GM12864 (cell line): ENCODE measurements around the gene CPLX1.

Source experiments
- DNase-seq: peaks from one replicate; pipeline ENCODE4 v3.0.0-alpha.2; 2011; ENCODE audit warnings: low read depth
- H3K4me3 ChIP-seq: 2 replicates; pipeline ENCODE4 v1.5.1; 2011; ENCODE audit warnings: mild to moderate bottlenecking, low read depth, low read length, control low read depth
- TF ChIP-seq, protein P1 (sequence below): IDR thresholded peaks from 2 replicates; pipeline ENCODE4 v1.5.1; 2011; ENCODE audit warnings: low read depth, mild to moderate bottlenecking, moderate library complexity, low read length, control low read depth, inconsistent platforms; ENCODE audit errors: missing control alignments

The CPLX1 gene

DNA sequence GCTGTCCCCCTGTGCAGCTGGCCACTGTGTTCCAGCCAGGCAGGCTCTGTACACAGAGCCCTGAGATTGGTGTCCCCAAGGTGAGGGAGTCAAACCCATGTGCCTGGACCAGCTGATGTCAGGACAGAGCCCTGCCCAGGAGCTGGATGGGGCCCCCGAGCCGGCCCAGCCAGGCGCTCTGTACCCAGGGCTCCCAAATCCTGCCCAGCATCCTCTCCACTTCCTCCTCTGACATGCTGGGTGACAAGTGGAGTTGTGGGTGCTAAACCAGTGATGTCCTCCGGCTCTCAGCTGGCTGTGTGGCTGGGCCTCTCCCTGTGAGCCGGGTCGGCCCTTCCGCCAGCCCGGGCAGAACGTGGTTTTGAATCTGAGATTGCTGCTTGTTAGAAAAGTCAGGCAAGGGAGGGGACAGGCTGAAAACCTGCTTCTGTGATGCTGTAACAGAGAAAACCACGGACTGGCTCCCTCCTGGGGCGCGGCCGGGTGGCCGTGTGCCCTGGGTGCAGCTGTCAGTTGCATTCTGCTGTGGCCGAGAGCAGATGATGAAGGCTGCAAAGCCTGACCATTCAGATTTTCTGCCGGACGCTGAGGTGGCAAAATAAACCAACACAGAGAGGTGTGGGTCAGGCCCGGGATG lies 7.9 kb upstream of the CPLX1 start:
- DNase-seq = no peak
- no peak overlapping the region for H3K4me3 ChIP-seq
- TF ChIP-seq, protein P1, sequence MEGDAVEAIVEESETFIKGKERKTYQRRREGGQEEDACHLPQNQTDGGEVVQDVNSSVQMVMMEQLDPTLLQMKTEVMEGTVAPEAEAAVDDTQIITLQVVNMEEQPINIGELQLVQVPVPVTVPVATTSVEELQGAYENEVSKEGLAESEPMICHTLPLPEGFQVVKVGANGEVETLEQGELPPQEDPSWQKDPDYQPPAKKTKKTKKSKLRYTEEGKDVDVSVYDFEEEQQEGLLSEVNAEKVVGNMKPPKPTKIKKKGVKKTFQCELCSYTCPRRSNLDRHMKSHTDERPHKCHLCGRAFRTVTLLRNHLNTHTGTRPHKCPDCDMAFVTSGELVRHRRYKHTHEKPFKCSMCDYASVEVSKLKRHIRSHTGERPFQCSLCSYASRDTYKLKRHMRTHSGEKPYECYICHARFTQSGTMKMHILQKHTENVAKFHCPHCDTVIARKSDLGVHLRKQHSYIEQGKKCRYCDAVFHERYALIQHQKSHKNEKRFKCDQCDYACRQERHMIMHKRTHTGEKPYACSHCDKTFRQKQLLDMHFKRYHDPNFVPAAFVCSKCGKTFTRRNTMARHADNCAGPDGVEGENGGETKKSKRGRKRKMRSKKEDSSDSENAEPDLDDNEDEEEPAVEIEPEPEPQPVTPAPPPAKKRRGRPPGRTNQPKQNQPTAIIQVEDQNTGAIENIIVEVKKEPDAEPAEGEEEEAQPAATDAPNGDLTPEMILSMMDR = no peak

DNA sequence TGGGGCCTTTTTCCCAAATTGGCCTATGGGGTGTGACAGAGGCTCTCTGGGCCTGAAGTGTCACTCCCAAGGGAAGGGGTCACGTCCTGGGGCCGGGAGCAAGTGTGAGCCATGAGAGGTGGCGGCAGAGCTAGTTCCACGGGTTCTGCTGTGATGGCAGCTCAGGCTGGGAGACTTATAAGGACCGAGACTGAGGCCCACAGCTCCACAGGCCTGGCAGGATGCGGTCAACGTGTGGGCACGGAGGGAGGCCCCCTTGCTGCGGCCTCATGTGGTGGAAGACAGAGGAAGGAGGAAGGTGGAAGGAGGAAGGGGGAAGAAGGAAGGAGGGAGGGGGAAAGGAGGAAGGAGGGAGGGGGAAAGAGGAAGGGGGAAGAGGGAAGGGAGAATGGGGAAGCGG lies 7.2 kb upstream of the CPLX1 start:
- TF ChIP-seq, protein P1 = no peak
- DNase-seq = no peak
- no peak overlapping the region for H3K4me3 ChIP-seq

DNA sequence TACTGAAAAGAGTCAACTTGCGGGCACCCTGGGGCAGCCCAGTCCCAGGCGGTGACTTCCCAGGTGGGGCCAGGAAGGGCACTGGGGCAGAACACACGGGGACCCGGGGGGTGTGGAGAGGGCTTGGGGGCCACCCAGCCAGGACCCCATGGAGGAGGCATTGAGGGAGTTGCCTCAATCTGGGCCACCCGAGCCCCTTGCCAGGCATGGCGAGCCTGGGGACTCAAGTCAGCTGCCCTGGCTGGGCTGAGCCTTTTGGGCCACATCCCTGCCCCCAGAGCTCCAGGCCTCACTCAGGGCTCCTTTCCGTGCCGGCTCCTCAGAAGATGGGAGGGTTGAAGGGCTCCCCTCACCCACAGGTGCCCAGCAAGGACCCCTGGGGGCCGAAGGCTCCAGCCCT lies 6.6 kb upstream of the CPLX1 start:
- DNase-seq = no peak
- TF ChIP-seq, protein P1 = no peak
- H3K4me3 ChIP-seq = no peak overlapping the region

DNA sequence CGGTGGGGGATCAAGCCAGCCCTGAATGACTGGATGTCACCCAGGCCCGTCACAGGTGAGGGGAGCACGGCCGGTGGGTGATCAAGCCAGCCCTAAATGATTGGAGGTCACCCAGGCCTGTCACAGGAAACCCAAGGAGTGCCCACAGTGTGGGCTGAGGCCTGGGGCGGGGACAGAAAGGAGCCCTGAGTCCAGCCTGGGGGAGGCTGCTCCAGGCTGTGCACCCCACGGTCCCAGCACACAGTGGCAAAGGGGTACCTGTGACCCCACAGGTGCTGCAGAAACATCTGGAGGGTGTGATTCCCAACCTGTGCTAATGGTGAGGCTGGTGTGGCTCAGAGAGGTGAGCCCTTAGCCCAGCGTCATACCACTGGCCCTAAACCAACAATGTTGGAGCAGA lies 6.2 kb upstream of the CPLX1 start:
- TF ChIP-seq, protein P1 = no peak

DNA sequence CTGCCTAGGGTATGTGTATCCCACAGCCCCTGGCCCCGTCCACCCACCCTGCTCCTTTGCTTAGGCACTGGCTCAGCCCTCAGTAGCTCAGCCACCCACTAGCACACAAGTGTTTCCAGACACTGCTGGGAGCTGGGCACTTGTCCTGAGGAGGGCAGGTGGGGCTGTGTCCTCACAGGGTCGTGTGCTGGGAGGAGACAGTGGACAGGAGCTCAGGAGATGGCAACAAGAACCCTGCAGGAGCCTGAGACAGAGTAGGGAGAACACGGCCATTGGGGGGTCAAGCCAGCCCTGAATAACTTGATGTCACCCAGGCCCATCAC lies 5.5 kb upstream of the CPLX1 start:
- DNase-seq = no peak
- TF ChIP-seq, protein P1 = no peak
- no peak overlapping the region for H3K4me3 ChIP-seq

More for the DNA sequence above, 6.2 kb upstream of the CPLX1 start:
- no peak for DNase-seq
- no peak overlapping the region for H3K4me3 ChIP-seq

DNA sequence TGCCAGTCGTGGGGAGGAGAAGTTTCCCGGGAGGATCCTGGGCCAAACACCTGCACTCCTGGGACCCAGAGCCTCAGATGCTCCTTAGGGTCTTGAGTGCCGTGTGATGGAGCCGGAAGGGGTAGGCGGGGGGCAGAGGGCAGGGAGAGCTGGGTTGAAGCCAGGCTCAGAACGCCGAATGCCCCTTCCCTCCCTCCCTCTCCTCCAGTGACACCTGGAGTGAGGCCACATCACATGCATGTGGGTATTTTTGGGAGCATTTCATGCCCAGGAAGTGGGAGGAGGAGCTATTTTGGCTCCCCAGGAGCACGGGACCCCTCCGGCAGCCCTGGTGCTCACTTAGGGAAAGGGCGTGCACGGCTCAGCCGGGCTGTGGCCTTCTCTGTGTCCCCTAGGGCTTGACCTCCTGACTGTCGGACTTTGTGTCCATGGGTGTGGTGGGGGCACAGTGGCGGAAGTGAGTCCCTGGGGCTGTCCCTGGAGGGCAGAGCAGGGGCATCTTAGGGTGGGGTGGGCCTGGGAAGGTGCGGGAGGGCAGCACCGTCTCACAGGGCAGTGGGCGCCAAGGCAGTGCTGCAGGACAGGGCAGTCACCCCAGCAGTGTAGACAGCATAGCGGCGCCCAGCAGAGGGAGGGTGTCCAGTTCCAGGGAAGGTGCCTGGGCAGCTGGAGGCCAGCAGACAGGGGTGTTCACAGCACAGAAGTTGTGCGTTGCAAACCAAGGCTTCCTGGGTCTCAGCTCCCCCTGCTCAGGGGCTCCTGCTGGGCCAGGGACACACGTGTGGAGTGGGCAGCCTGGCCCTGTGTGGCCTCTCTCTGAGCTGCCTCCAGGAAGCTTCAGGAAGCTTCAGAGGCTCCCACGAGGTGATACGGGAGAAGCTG lies 4.9 kb upstream of the CPLX1 start:
- H3K4me3 ChIP-seq = no peak overlapping the region
- TF ChIP-seq, protein P1 = no peak
- no peak for DNase-seq
